HG03565 (cell line): Measurements from ENCODE around the gene RRP12.
"Not testable (repeated sequence)": the region's sequence is repeated elsewhere in the genome, so short reads cannot be mapped to it uniquely, and the experiment has no call there.

Experiments
- ATAC-seq: cut with Tn5 transposase; IDR thresholded peaks from one replicate; pipeline ENCODE4 v1.9.1; 2021; ENCODE audit warnings: mild to moderate bottlenecking, moderate library complexity; ENCODE audit not compliant: unreplicated experiment

RRP12 gene

GRCh38 chr10:97400665-97401454 is at the start of gene RRP12:
TSS of gene RRP12 (minus strand) at chr10:97401340. CDS start at chr10:97401231, 109 bp downstream.
- ATAC-seq = peak; percentile 96

- no peak for ATAC-seq
Measured at GRCh38 chr10:97450828-97451227, 49.7 kb upstream of the RRP12 start.

GRCh38 chr10:97445722-97446639 is 44.8 kb upstream of the RRP12 start, which contains the start of the genes EXOSC1 and ZDHHC16:
TSS of gene EXOSC1 (minus strand) at chr10:97446006. CDS start at chr10:97445985, 21 bp downstream.
TSS of gene ZDHHC16 (plus strand) at chr10:97446175. CDS start at chr10:97451676, 5,501 bp downstream.
- peak; percentile 94 for ATAC-seq

- ATAC-seq = no peak
Measured at GRCh38 chr10:97445357-97445721, 44.2 kb upstream of the RRP12 start.

GRCh38 chr10:97444212-97444611 is 43.1 kb upstream of the RRP12 start:
- no peak for ATAC-seq

- ATAC-seq = no peak
Measured at GRCh38 chr10:97442277-97442676, 41.1 kb upstream of the RRP12 start.

- no peak for ATAC-seq
Measured at GRCh38 chr10:97435211-97435610, 34.1 kb upstream of the RRP12 start.

GRCh38 chr10:97434557-97434956 is 33.4 kb upstream of the RRP12 start:
- no peak for ATAC-seq

- no peak for ATAC-seq
Measured at GRCh38 chr10:97434055-97434454, 32.9 kb upstream of the RRP12 start.

GRCh38 chr10:97428572-97428981 is 27.4 kb upstream of the RRP12 start:
- no peak for ATAC-seq

- ATAC-seq = no peak
Measured at GRCh38 chr10:97427571-97428179, 26.5 kb upstream of the RRP12 start.

- ATAC-seq = no peak
Measured at GRCh38 chr10:97426776-97427570, 25.8 kb upstream of the RRP12 start.

GRCh38 chr10:97425964-97426775 is 25.0 kb upstream of the RRP12 start, which contains the start of gene PGAM1:
TSS of gene PGAM1 (plus strand) at chr10:97426191. CDS start at chr10:97426308, 117 bp downstream.
- peak; percentile 82 for ATAC-seq

- not testable (repeated sequence) for ATAC-seq
Measured at GRCh38 chr10:97423757-97424098, 22.6 kb upstream of the RRP12 start.

- no peak for ATAC-seq
Measured at GRCh38 chr10:97416565-97416964, 15.4 kb upstream of the RRP12 start.

- ATAC-seq = peak; percentile 53
Measured at GRCh38 chr10:97412891-97413304, 11.8 kb upstream of the RRP12 start.

GRCh38 chr10:97411406-97411805 is 10.3 kb upstream of the RRP12 start:
- ATAC-seq = no peak

- no peak for ATAC-seq
Measured at GRCh38 chr10:97408496-97408992, 7.4 kb upstream of the RRP12 start.

- no peak for ATAC-seq
Measured at GRCh38 chr10:97407952-97408248, 6.8 kb upstream of the RRP12 start.
